OCI-LY1 (cell line): ENCODE measurements around the gene NUP62.
A peak's percentile ranks its signal among the peaks of the same experiment; 100 is the strongest.

Experiments
- H2AFZ ChIP-seq: fragments of 200-600 bp; sonication (generic), shearing (Covaris generic); 2 replicates; pipeline ENCODE4 v1.6.0; 2014; ENCODE audit warnings: antibody characterized with exemption, mild to moderate bottlenecking, low read length
- H3F3A ChIP-seq: fragments of 200-600 bp; sonication (generic), shearing (Covaris generic); 2 replicates; pipeline ENCODE4 v1.6.0; 2014; ENCODE audit warnings: mild to moderate bottlenecking, antibody characterized with exemption, low read length, moderate library complexity; ENCODE audit not compliant: insufficient read depth
- H3K27ac ChIP-seq: fragments of 200-600 bp; sonication (generic); 2 replicates; pipeline ENCODE4 v1.5.1; 2014; ENCODE audit warnings: low read length, mixed run types, mild to moderate bottlenecking, low read depth; ENCODE audit not compliant: poor library complexity, severe bottlenecking
- H3K27me3 ChIP-seq: fragments of 200-600 bp; sonication (generic); 2 replicates; pipeline ENCODE4 v1.6.0; 2014; ENCODE audit warnings: antibody characterized with exemption, mild to moderate bottlenecking, low read length, moderate library complexity; ENCODE audit not compliant: insufficient read depth
- H3K36me3 ChIP-seq: fragments of 200-600 bp; sonication (generic); 2 replicates; pipeline ENCODE4 v1.6.1; 2014; ENCODE audit warnings: mild to moderate bottlenecking, antibody characterized with exemption, low read length, moderate library complexity, mixed read lengths; ENCODE audit not compliant: insufficient read depth
- H3K4me1 ChIP-seq: fragments of 200-600 bp; sonication (generic); 2 replicates; pipeline ENCODE4 v1.5.1; 2014; ENCODE audit warnings: mild to moderate bottlenecking, low read length, moderate library complexity; ENCODE audit not compliant: insufficient read depth, severe bottlenecking
- H3K4me2 ChIP-seq: fragments of 200-600 bp; sonication (generic), shearing (Covaris generic); 2 replicates; pipeline ENCODE4 v1.6.1; 2014; ENCODE audit warnings: low read length
- H3K4me3 ChIP-seq: fragments of 200-600 bp; sonication (generic); 2 replicates; pipeline ENCODE4 v1.5.1; 2014; ENCODE audit warnings: low read length, low read depth, mild to moderate bottlenecking, mixed read lengths; ENCODE audit not compliant: poor library complexity, severe bottlenecking
- H3K79me2 ChIP-seq: fragments of 200-600 bp; shearing (Covaris generic); 2 replicates; pipeline ENCODE4 v1.6.1; 2016; ENCODE audit warnings: mixed run types, low read length, mixed read lengths; ENCODE audit not compliant: insufficient read depth
- H3K9ac ChIP-seq: fragments of 200-600 bp; sonication (generic), shearing (Covaris generic); 2 replicates; pipeline ENCODE4 v1.6.1; 2014; ENCODE audit warnings: mild to moderate bottlenecking, low read length, mixed read lengths
- H3K9me2 ChIP-seq: fragments of 200-600 bp; sonication (generic), shearing (Covaris generic); 2 replicates; pipeline ENCODE4 v1.6.1; 2014; ENCODE audit warnings: low read depth, mild to moderate bottlenecking, low read length, mixed read lengths
- H3K9me3 ChIP-seq: fragments of 200-600 bp; shearing (Covaris generic); 2 replicates; pipeline ENCODE4 v1.6.1; 2014; ENCODE audit warnings: low read length, mixed read lengths
- H4K20me1 ChIP-seq: fragments of 200-600 bp; sonication (generic), shearing (Covaris generic); 2 replicates; pipeline ENCODE4 v1.6.0; 2016; ENCODE audit warnings: mild to moderate bottlenecking, low read length; ENCODE audit not compliant: insufficient read depth
- EZH2 ChIP-seq: fragments of 200-600 bp; sonication (generic), shearing (Covaris generic); IDR thresholded peaks from 2 replicates; pipeline ENCODE4 v1.8.0; 2017; ENCODE audit warnings: borderline replicate concordance, mixed run types, mild to moderate bottlenecking, antibody characterized with exemption, low read length, moderate library complexity, mixed read lengths
- TF ChIP-seq, protein P1 (sequence below): fragments of 200-600 bp; sonication (generic), shearing (Covaris generic); IDR thresholded peaks from 2 replicates; pipeline ENCODE4 v1.5.1; 2017; ENCODE audit warnings: mild to moderate bottlenecking, antibody characterized with exemption, low read length, moderate library complexity, mixed read lengths

Gene NUP62

GRCh38 chr19:49870309-49870901 is 58.9 kb downstream of the NUP62 start:
- Histone ChIP-seq H3K4me3 (peak overlapping the region; percentile 53), H2AFZ (no peak overlapping the region), H3K27ac (peak overlapping the region; percentile 79), H3K9ac (peak overlapping the region; percentile 51), H3K27me3 (no peaks in the 10 kb centered on the region), H3K4me1 (peaks cover 46% of the 10 kb centered on the region), H4K20me1 (no peaks in the 10 kb centered on the region), H3F3A (no peaks in the 10 kb centered on the region), H3K4me2 (peak overlapping the region; percentile 55), H3K79me2 (peaks cover 11% of the 10 kb centered on the region), H3K36me3 (peaks cover 16% of the 10 kb centered on the region), H3K9me2 (no peaks in the 10 kb centered on the region), H3K9me3 (no peaks in the 10 kb centered on the region)
- no peak for TF ChIP-seq EZH2
- TF ChIP-seq, protein P1, sequence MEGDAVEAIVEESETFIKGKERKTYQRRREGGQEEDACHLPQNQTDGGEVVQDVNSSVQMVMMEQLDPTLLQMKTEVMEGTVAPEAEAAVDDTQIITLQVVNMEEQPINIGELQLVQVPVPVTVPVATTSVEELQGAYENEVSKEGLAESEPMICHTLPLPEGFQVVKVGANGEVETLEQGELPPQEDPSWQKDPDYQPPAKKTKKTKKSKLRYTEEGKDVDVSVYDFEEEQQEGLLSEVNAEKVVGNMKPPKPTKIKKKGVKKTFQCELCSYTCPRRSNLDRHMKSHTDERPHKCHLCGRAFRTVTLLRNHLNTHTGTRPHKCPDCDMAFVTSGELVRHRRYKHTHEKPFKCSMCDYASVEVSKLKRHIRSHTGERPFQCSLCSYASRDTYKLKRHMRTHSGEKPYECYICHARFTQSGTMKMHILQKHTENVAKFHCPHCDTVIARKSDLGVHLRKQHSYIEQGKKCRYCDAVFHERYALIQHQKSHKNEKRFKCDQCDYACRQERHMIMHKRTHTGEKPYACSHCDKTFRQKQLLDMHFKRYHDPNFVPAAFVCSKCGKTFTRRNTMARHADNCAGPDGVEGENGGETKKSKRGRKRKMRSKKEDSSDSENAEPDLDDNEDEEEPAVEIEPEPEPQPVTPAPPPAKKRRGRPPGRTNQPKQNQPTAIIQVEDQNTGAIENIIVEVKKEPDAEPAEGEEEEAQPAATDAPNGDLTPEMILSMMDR: no peak

DNA sequence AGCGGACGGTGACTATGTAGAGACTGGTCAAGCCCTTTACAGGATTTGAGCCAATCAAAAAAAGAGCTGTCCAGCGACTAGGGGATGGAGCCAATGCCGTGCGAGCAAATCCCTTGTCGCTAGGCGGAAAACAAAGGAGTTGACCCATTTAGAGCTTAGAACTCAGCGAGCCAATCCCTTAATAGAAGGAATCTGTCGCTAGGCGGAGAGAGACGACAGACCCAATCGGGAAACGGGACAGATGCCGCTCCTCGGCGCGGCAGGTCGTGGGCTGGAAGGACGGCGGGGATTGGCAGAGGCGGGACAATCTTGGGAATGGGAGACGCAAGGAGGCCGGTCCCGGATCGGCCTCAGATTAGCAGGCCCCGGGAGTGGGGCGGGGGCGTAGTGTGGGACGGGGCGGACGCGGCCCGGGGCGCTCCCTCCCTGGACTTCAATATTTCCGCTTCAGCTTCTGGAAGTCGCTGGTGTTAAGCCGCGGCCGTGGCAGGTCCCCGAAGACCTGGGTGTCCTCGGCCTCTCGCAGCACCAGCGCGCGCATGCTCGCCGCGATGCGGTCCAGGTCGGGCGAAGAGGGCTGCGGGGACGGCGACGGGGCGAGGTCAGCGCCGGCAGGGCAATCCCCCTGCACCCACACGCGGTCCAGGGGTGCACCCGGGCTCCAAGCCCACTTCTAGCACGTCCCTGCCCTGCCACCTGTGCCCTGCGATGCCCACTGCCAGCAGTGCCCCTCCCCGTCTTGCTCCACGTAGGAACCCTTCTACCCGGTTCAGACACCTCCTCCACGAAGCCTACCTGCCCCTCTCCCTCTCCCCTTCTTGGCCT is 59.6 kb downstream of the NUP62 start:
- Histone ChIP-seq H3K36me3 (peaks cover 20% of the 10 kb centered on the region), H3K9ac (peak overlapping the region; percentile 51), H2AFZ (no peak overlapping the region), H3K4me3 (peak overlapping the region; percentile 53), H3K27me3 (no peaks in the 10 kb centered on the region), H3K4me2 (peak overlapping the region; percentile 55), H3F3A (no peaks in the 10 kb centered on the region), H4K20me1 (no peaks in the 10 kb centered on the region), H3K9me3 (no peaks in the 10 kb centered on the region), H3K27ac (peak overlapping the region; percentile 79), H3K9me2 (no peaks in the 10 kb centered on the region), H3K79me2 (peaks cover 8% of the 10 kb centered on the region; the same call in 1 of the 2 replicates), H3K4me1 (peaks cover 40% of the 10 kb centered on the region)
- no peak for TF ChIP-seq EZH2
- TF ChIP-seq, protein P1: no peak

DNA sequence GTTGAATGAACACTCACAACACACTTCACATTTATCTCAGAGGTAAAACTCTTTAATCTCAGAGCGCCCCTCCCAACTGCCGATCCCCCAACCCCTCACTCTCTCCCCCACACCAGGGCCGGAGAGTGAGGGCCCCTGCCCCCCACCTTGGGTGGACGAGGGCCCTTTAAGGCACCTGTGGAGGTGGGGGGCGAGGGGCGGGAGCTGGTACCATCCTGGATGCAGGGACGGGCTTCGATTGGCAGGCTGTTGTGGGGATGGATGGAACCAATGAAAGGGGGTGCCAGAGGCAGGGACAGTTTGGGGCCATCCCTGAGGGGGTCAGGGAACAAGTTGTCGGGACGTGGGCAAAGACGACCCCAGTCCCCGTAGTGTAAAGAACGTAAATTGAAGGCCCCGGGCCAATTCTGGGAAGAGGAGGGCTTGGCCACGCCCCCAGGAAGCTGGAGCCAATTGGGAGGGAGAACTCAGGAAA is 60.3 kb downstream of the NUP62 start:
- peaks cover 38% of the 10 kb centered on the region for H3K4me1 ChIP-seq
- H3K4me3 ChIP-seq: peak overlapping the region; percentile 53
- no peaks in the 10 kb centered on the region for H3F3A ChIP-seq
- H3K27ac ChIP-seq: peak overlapping the region; percentile 79
- no peak overlapping the region; the same call in 1 of the 2 replicates for H3K9ac ChIP-seq
- no peaks in the 10 kb centered on the region for H3K27me3 ChIP-seq
- peaks cover 8% of the 10 kb centered on the region; the same call in 1 of the 2 replicates for H3K79me2 ChIP-seq
- H4K20me1 ChIP-seq: no peaks in the 10 kb centered on the region
- no peak overlapping the region for H2AFZ ChIP-seq
- peak overlapping the region; percentile 55 for H3K4me2 ChIP-seq
- H3K36me3 ChIP-seq: peaks cover 22% of the 10 kb centered on the region
- no peaks in the 10 kb centered on the region for H3K9me3 ChIP-seq
- TF ChIP-seq, protein P1: no peak
- no peak for TF ChIP-seq EZH2
- H3K9me2 ChIP-seq: no peaks in the 10 kb centered on the region
